Testis (tissue), 2 donors: ENCODE measurements around the gene MRPS6.

ENCODE experiments used
- CTCF ChIP-seq, 3 experiments: fragments of 450-650 bp in 2 of 3; fragments of 200-600 bp in 1 of 3; sonication (generic) in 1 of 3; IDR thresholded peaks; one replicate each; pipeline ENCODE4 v1.5.1; 2016 to 2019; ENCODE audit warnings: antibody characterized with exemption in 3 of 3, mild to moderate bottlenecking in 2 of 3, moderate library complexity in 1 of 3
- POLR2A ChIP-seq: fragments of 450-650 bp; IDR thresholded peaks from one replicate; pipeline ENCODE4 v1.6.1; 2017; ENCODE audit warnings: antibody characterized with exemption, mild to moderate bottlenecking, moderate library complexity

- TF ChIP-seq CTCF (IDR thresholded peaks at IDR 0.05) (no peak), POLR2A (no peak)
Measured at GRCh38 chr21:34094949-34095348, 21.6 kb downstream of the MRPS6 start.
